ENCODE measurements around the gene SLC6A6. TPM values are rescaled to one million over a fixed set of nuclear protein-coding genes. Genes with fewer than 3 reads are reported as not detected.
A peak's percentile ranks its signal among the peaks of the same experiment; 100 is the strongest.

Gene SLC6A6
- total RNA-seq, 1 donor from 2014 or later = 3.8 TPM

DNA sequence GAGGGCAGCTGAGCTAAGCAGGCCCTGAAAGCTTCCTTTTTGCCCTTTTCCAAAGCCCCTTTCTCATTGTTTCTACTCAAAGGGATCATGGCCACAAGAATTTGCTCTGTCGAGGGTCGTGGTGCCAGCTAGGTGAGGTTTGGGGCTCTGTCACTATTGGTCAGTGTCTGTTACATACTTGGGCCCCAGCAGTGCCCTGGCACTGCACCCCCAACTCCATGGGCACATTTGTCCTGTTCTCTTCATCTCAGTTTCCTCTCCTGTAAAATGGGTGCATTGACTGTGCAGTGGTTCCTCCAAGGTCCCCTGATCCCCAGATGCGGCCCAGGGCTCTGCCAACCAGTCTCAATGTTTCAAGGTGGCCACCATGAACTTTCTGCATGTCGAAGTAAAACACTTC lies 62.1 kb downstream of the SLC6A6 start:
- Histone ChIP-seq H3K27me3 (ENCODE audit: control insufficient read depth, insufficient read depth, low read length) (no peaks in the 10 kb centered on the region), H3K36me3 (ENCODE audit: control insufficient read depth, insufficient read depth, low read length) (peaks cover 9% of the 10 kb centered on the region), H3K4me3 (ENCODE audit: low read depth, low read length) (no peak overlapping the region)
- TF ChIP-seq, protein P1, sequence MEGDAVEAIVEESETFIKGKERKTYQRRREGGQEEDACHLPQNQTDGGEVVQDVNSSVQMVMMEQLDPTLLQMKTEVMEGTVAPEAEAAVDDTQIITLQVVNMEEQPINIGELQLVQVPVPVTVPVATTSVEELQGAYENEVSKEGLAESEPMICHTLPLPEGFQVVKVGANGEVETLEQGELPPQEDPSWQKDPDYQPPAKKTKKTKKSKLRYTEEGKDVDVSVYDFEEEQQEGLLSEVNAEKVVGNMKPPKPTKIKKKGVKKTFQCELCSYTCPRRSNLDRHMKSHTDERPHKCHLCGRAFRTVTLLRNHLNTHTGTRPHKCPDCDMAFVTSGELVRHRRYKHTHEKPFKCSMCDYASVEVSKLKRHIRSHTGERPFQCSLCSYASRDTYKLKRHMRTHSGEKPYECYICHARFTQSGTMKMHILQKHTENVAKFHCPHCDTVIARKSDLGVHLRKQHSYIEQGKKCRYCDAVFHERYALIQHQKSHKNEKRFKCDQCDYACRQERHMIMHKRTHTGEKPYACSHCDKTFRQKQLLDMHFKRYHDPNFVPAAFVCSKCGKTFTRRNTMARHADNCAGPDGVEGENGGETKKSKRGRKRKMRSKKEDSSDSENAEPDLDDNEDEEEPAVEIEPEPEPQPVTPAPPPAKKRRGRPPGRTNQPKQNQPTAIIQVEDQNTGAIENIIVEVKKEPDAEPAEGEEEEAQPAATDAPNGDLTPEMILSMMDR (IDR thresholded peaks at IDR 0.05; ENCODE audit: insufficient read depth, low read length, poor library complexity, severe bottlenecking) = no peak
- no peak for DNase-seq (ENCODE audit: low read depth)

- TF ChIP-seq, protein P1 (IDR thresholded peaks at IDR 0.05; ENCODE audit: insufficient read depth, low read length, poor library complexity, severe bottlenecking) = no peak
- Histone ChIP-seq H3K27me3 (ENCODE audit: control insufficient read depth, insufficient read depth, low read length) (no peaks in the 10 kb centered on the region), H3K4me3 (ENCODE audit: low read depth, low read length) (no peak overlapping the region), H3K36me3 (ENCODE audit: control insufficient read depth, insufficient read depth, low read length) (peaks cover 9% of the 10 kb centered on the region)
- no peak for DNase-seq (ENCODE audit: low read depth)
Observed at GRCh38 chr3:14465425-14465824, 63.0 kb downstream of the SLC6A6 start.

- peaks cover 9% of the 10 kb centered on the region for H3K36me3 ChIP-seq (ENCODE audit: control insufficient read depth, insufficient read depth, low read length)
- DNase-seq (ENCODE audit: low read depth) = no peak
- TF ChIP-seq, protein P1 (IDR thresholded peaks at IDR 0.05; ENCODE audit: insufficient read depth, low read length, poor library complexity, severe bottlenecking) = no peak
Observed at GRCh38 chr3:14466179-14466903, 63.9 kb downstream of the SLC6A6 start.

DNA sequence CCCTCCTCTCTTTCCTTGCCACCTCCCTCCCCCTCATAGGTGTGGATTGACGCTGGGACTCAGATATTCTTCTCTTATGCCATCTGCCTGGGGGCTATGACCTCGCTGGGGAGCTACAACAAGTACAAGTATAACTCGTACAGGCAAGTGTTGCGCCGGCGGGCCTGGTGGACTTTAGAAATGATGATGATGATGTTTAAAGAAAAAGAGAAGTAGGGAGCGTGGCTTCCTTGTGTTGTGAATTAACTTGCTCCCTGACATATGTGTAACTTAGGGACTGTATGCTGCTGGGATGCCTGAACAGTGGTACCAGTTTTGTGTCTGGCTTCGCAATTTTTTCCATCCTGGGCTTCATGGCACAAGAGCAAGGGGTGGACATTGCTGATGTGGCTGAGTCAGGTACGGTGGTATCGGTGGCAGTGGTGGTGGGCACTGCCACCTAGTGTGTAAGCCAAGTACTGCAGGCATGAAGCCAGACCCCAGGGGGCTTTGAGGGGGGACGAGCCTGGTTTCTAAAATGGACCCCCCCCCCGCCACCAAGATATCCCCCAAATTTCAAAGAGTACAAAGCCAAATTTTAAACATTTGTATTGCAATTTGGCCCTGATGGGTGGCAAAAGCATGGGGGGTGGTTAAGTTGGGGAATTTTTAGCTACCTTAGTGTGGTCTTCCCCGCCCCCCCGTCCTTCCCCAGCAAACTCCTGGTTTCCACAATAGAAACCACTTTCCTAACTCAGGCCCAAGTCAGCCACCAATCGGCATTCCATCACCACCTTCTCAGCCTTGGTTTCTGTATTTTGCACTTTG lies 65.6 kb downstream of the SLC6A6 start:
- no peak for DNase-seq (ENCODE audit: low read depth)
- TF ChIP-seq, protein P1 (IDR thresholded peaks at IDR 0.05; ENCODE audit: insufficient read depth, low read length, poor library complexity, severe bottlenecking) = peak; percentile 84
- no peak overlapping the region for H3K4me3 ChIP-seq (ENCODE audit: low read depth, low read length)
- H3K27me3 ChIP-seq (ENCODE audit: control insufficient read depth, insufficient read depth, low read length) = no peaks in the 10 kb centered on the region
- peaks cover 10% of the 10 kb centered on the region for H3K36me3 ChIP-seq (ENCODE audit: control insufficient read depth, insufficient read depth, low read length)

More at GRCh38 chr3:14466179-14466903, 63.9 kb downstream of the SLC6A6 start:
- no peaks in the 10 kb centered on the region for H3K27me3 ChIP-seq (ENCODE audit: control insufficient read depth, insufficient read depth, low read length)
- H3K4me3 ChIP-seq (ENCODE audit: low read depth, low read length) = no peak overlapping the region

DNA sequence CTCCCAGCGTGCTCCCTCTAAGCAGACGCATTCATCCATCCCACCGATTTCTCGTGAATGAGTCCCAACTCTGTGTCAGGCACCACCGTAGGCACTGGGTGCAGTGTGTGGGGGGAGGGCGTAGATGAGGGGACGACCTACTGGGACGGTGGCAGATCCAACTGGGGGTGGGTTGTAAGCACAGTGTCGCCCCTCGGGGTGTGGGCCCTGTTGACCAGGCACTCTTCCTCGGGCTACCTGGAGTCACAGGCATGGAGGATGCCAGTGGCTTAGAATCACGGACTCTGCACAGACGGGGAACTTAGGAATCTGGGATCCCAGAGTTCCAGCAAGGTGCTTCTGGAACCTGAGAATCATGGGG lies 66.2 kb downstream of the SLC6A6 start:
- TF ChIP-seq, protein P1 (IDR thresholded peaks at IDR 0.05; ENCODE audit: insufficient read depth, low read length, poor library complexity, severe bottlenecking) = no peak
- H3K4me3 ChIP-seq (ENCODE audit: low read depth, low read length) = no peak overlapping the region
- no peak for DNase-seq (ENCODE audit: low read depth)
- H3K27me3 ChIP-seq (ENCODE audit: control insufficient read depth, insufficient read depth, low read length) = no peaks in the 10 kb centered on the region
- peaks cover 10% of the 10 kb centered on the region for H3K36me3 ChIP-seq (ENCODE audit: control insufficient read depth, insufficient read depth, low read length)
